GM19438 (cell line): ENCODE data around the gene TPST1.

Experiments used
- ATAC-seq: cut with Tn5 transposase; IDR thresholded peaks from one replicate; pipeline ENCODE4 v1.9.1; 2021; ENCODE audit warnings: low read depth; ENCODE audit not compliant: unreplicated experiment

Gene TPST1

GRCh38 chr7:66281678-66282590 lies 76.8 kb downstream of the TPST1 start:
- no peak for ATAC-seq

- ATAC-seq, result no peak
These were observed 77.4 kb downstream of the TPST1 start for GRCh38 chr7:66282591-66282935.

GRCh38 chr7:66283003-66283920 lies 78.1 kb downstream of the TPST1 start:
- no peak for ATAC-seq

GRCh38 chr7:66296001-66296521 lies 90.9 kb downstream of the TPST1 start:
- no peak for ATAC-seq

GRCh38 chr7:66296557-66296956 lies 91.4 kb downstream of the TPST1 start:
- ATAC-seq, result no peak

- no peak for ATAC-seq
These were observed 92.4 kb downstream of the TPST1 start for GRCh38 chr7:66297579-66297978.

GRCh38 chr7:66301249-66301648 lies 96.1 kb downstream of the TPST1 start:
- no peak for ATAC-seq

GRCh38 chr7:66301737-66302136 lies 96.6 kb downstream of the TPST1 start:
- no peak for ATAC-seq

GRCh38 chr7:66303454-66304155 lies 98.5 kb downstream of the TPST1 start:
- ATAC-seq, result no peak

GRCh38 chr7:66304536-66304935 lies 99.4 kb downstream of the TPST1 start:
- no peak for ATAC-seq

GRCh38 chr7:66306243-66306642 lies 101.1 kb downstream of the TPST1 start:
- ATAC-seq, result no peak

GRCh38 chr7:66307591-66308215 lies 102.6 kb downstream of the TPST1 start:
- no peak for ATAC-seq

GRCh38 chr7:66308411-66308810 lies 103.3 kb downstream of the TPST1 start:
- no peak for ATAC-seq

- ATAC-seq, result no peak
These were observed 105.5 kb downstream of the TPST1 start for GRCh38 chr7:66310620-66311019.

GRCh38 chr7:66313886-66314568 lies 108.9 kb downstream of the TPST1 start:
- ATAC-seq, result no peak

- no peak for ATAC-seq
These were observed 110.1 kb downstream of the TPST1 start for GRCh38 chr7:66315192-66315591.

GRCh38 chr7:66319407-66319979 lies 114.4 kb downstream of the TPST1 start:
- ATAC-seq, result no peak

GRCh38 chr7:66321283-66321682 lies 116.1 kb downstream of the TPST1 start:
- no peak for ATAC-seq

- ATAC-seq, result no peak
These were observed 118.1 kb downstream of the TPST1 start for GRCh38 chr7:66323114-66323796.
